ENCODE measurements around the gene BAX.
A peak's percentile ranks its signal among the peaks of the same experiment; 100 is the strongest.

The BAX gene

DNA sequence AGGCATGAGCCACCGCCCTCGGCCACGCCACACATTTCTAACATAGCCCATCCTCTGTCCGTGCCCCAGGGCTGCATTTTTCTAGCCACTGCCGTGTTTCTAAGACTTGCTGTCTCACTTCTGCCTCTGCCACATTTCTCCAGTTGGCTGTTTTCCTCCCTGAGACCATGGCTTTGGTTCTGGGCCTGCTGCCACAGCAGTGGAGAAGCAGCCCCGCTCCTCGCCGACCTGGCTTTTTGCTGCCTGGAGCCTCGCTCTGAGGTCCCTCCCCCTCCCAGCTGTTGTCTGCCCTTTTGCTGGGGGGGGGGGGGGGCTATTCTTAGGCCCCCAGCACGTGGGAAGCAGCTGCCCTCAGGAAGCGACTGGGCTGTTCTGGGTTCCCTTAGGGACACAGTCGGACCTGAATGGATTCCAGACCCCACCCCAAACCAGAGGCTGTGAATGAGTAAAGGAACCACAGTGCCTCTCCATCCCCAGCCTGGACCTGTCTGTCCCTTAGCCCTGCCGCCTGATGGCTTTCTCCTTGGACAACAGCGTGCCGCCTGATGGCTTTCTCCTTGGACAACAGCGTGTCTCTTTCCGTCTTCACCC is 35.1 kb downstream of the BAX start:
- H3K36me3 Mint-ChIP-seq (ENCODE audit: insufficient read depth): peaks cover 19% of the 10 kb centered on the region
- H3K9me3 Mint-ChIP-seq: no peaks in the 10 kb centered on the region
- ATAC-seq (replicated peaks) (no peak), DNase-seq (no peak)
- H3K4me3 Mint-ChIP-seq: no peak overlapping the region
- peaks cover 25 to 31% of the 10 kb centered on the region in 2 donors for H3K4me1 Mint-ChIP-seq (ENCODE audit: low read depth in 2 of 2)
- H3K27ac Mint-ChIP-seq: peak overlapping the region in 1 of 2 donors; percentile 96
- no peaks in the 10 kb centered on the region for H3K27me3 Mint-ChIP-seq

DNA sequence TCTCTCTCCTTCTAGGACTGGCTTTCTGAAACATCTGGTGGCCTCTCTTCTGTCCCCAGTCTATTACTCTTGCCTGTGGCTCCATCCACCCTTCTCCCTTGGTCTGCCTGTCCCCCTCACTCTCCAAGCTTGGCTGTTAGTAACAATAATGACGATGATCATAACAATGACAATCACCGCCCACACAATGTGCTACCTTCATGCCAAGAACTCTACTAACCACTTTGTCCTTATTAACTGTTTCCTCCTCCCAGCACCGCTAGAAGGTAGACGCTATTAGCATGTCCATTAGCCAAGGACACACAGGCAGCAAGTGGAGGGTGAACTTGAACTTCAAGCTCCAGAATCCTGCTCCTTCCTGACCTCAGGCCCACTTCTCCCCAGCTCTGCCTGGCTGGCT is 35.7 kb downstream of the BAX start:
- H3K27ac Mint-ChIP-seq: peak overlapping the region; percentile 32 to 96
- no peak for DNase-seq

DNA sequence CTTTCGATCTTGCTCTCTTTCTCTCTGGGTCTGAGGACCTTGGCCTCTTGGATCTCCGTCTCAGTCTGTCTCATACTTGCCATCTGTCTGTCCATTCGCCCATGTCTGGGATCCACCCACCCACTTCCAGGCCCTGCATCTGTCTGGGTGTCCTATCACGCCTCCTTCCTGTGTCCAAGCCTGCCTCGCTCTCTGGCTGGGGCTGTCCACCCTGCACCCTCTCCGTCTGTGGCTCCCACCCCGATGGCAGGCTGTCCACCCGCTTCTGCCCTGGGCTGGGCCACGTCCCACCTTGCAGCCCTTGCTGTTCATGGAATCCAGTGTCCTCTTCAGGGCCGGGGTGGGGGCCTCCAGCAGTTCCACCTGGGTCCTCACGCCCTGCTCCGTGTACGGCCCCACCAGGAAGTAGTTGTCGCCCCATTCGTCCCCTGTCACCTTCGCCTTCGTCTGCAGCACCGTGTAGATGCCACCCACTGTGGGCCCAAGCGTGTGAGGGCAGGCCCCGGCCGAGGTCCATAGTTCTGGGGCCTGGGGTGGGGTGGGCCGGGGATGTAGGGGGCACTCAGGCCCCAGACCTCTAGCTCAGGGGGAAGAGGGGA is 36.4 kb downstream of the BAX start:
- H3K27me3 Mint-ChIP-seq: no peaks in the 10 kb centered on the region
- DNase-seq: no peak
- H3K36me3 Mint-ChIP-seq (ENCODE audit: insufficient read depth): peaks cover 19% of the 10 kb centered on the region
- H3K4me1 Mint-ChIP-seq (ENCODE audit: low read depth in 2 of 2): peaks cover 31 to 38% of the 10 kb centered on the region in 2 donors
- H3K27ac Mint-ChIP-seq: peak overlapping the region; percentile 32 to 96
- H3K9me3 Mint-ChIP-seq: no peaks in the 10 kb centered on the region
- H3K4me3 Mint-ChIP-seq: peak overlapping the region in 1 of 2 donors; percentile 95
- ATAC-seq (replicated peaks): no peak

More for the DNA sequence above, 35.7 kb downstream of the BAX start:
- no peak for ATAC-seq (replicated peaks)
- Mint-ChIP-seq H3K9me3 (no peaks in the 10 kb centered on the region), H3K36me3 (ENCODE audit: insufficient read depth) (peaks cover 19% of the 10 kb centered on the region), H3K4me3 (no peak overlapping the region), H3K27me3 (no peaks in the 10 kb centered on the region), H3K4me1 (ENCODE audit: low read depth in 2 of 2) (peaks cover 31 to 37% of the 10 kb centered on the region in 2 donors)

DNA sequence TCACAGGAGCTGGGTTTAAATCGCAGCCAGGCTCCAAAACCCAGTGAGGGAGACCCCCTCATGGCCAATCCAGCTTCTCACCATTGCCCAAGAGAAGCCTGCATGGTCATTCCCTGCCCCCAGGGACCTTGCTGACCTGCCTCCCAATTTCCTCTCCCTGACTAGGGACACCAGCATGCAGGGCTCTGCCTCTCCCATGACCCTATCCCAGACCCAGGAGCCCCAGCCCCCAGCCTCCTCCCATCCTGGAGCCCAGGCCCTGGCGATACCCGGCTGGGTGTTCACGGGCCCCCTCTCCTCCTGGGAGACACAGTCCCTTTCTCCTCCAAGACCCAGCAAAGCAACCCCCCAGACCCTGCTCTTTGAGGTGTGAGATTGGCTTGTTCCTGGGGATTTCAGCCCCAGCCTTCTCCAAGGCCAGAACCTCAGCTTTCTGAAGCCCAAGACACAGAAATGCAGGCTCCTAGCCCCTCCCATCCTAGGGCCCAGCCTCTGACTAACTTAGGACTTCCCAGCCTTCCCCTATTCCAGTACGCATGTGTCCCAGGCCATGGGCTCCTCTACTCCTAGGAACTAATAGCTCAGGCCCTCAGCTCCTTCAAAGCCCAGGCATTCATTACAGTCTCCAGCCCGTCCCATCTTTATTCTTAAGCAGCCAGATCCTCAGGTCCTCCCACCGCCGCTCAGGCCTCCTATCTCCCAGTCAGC is 37.4 kb downstream of the BAX start:
- ATAC-seq (replicated peaks) (no peak), DNase-seq (no peak)
- peak overlapping the region; percentile 91 to 95 for H3K4me3 Mint-ChIP-seq
- H3K9me3 Mint-ChIP-seq: no peaks in the 10 kb centered on the region
- H3K27me3 Mint-ChIP-seq: no peaks in the 10 kb centered on the region
- H3K4me1 Mint-ChIP-seq (ENCODE audit: low read depth in 2 of 2): peaks cover 31 to 38% of the 10 kb centered on the region in 2 donors
- peaks cover 19% of the 10 kb centered on the region for H3K36me3 Mint-ChIP-seq (ENCODE audit: insufficient read depth)
- peak overlapping the region; percentile 91 to 96 for H3K27ac Mint-ChIP-seq

DNA sequence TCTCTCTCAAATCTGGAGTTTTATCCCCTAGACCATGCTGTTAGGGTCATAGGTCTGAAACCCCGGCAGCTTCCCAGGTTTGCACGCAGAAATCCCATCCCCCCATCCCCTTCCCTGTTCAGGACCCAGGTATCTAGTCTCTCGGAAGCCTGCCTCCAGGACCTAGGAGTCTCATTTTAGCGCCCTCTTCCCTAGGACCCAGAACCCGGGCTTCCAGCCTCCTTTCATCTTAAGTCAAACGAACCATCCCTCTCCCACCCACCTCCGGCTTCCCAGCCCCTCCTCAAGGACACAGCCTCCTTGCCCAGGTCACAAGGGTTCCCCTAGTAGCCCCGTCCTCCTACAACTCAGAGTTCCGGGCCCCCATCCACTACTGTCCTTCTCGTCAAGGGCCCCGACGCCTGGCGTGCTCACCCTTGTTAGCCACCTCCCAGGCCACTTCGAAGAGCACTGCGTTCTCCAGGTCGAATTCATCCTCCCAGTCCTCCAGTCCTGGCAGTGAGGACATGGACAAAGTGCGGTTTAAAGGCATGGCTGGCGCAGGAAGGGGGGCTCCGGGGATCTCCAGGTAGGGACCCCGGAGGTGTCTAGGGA is 38.0 kb downstream of the BAX start:
- Mint-ChIP-seq H3K27me3 (no peaks in the 10 kb centered on the region), H3K4me3 (peak overlapping the region; percentile 91 to 95), H3K4me1 (ENCODE audit: low read depth in 2 of 2) (peaks cover 31 to 39% of the 10 kb centered on the region in 2 donors), H3K27ac (peak overlapping the region; percentile 91 to 96), H3K9me3 (no peaks in the 10 kb centered on the region), H3K36me3 (ENCODE audit: insufficient read depth) (peaks cover 19% of the 10 kb centered on the region)
- no peak for ATAC-seq (replicated peaks)
- DNase-seq: no peak

DNA sequence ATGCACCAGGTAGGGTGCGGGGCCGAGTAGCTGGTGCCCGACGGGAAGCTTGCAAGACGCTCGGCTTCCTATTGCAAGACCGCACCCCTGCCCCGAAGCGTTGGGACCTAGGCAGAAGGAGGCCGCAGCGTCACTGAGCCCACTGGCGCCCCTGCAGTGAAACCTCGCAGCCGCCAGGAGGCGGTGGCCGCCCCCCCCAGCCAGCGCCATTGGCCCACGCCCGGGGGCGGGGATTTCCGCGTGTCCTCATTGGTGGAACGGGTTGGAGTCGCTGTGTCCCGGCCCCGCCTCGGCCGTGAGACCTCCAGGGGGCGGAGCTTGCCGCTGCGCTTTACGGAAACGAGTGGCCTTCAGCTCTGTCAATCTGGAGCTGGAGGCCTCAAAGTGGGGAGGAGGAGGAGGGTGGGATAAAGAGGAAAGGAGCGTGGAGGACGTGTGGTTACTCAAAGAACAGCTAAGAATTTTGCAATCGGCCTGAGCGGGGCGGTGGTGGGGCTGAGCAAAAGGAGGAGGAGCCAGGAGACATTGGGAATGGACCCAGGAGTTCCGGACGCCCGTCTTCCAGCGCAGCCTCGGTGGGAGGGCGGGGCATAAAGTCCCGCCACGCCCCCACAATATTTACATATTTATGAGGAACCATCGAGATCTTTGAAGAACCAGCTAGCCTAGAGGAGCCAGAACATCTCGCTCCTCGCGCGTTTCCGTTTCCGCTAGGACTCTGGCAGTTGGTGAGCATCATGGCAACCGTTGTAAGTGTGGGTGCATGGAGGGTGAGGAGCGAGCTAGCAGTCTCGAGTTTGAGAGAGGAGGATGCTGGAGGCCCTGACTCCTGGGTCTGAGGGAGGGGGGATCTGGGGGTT is 38.7 kb downstream of the BAX start, which contains the start of the genes GYS1 and RUVBL2:
Gene GYS1 (minus strand): TSS at position 135 of the 860 bp plus-strand sequence. CDS start 197 bp downstream, outside the sequence.
Gene RUVBL2 (plus strand): TSS at position 713 of the 860 bp plus-strand sequence. CDS start 25 bp downstream, at position 738.
- H3K36me3 Mint-ChIP-seq (ENCODE audit: insufficient read depth): peaks cover 19% of the 10 kb centered on the region
- DNase-seq: peak; percentile 97 to 99 (median 99)
- peak within 1 kb of the TSS; percentile 91 to 96 for H3K27ac Mint-ChIP-seq
- H3K27me3 Mint-ChIP-seq: no peaks in the 10 kb centered on the region
- peak; percentile 89 for ATAC-seq (replicated peaks)
- peak within 1 kb of the TSS; percentile 91 to 95 for H3K4me3 Mint-ChIP-seq
- H3K9me3 Mint-ChIP-seq: no peaks in the 10 kb centered on the region
- H3K4me1 Mint-ChIP-seq (ENCODE audit: low read depth in 2 of 2): peaks cover 28 to 45% of the 10 kb centered on the region in 2 donors

DNA sequence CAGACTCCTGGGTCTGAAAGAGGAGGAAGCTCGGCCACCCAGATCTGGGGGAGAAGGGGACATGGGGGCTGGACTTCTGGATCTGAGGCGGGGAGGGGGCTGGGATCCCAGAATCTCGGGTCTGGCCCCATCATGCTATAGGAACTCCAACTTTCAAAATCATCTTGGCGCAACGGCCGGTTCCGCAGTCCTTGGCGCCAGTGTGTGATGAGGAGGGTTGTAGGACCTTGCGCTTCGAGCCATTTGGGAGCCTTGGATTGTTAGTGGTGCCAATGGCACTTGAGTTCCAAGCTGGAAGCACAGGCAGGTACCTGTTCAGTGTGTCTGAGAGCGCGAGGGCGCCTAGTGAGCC is 39.3 kb downstream of the BAX start:
- DNase-seq: no peak
- Mint-ChIP-seq H3K36me3 (ENCODE audit: insufficient read depth) (peaks cover 18% of the 10 kb centered on the region), H3K27ac (peak overlapping the region; percentile 91 to 96), H3K9me3 (no peaks in the 10 kb centered on the region), H3K4me3 (peak overlapping the region; percentile 91 to 95), H3K4me1 (ENCODE audit: low read depth in 2 of 2) (peaks cover 28 to 45% of the 10 kb centered on the region in 2 donors), H3K27me3 (no peaks in the 10 kb centered on the region)
- ATAC-seq (replicated peaks): no peak

DNA sequence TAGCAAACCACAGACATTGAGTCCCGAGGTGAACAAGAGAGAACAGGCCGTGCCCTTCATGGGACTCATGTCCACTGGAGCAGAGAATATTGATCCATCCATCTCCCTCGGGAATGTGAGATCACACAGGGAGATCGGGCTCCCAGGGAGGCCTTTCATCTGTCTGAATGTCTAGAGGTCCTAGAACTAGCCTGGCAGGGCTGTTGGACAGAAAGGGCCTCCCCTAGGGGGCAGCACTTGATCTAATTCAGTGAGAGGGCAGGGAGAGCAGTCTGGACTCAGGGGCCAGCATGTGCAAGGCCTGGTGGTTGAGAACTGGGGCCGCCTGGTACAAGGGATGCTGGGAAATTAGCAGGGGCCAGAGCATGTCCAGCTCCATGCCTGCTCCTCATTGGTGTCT is 43.3 kb downstream of the BAX start:
- H3K9me3 Mint-ChIP-seq: no peaks in the 10 kb centered on the region
- H3K27me3 Mint-ChIP-seq: no peaks in the 10 kb centered on the region
- peaks cover 20% of the 10 kb centered on the region for H3K36me3 Mint-ChIP-seq (ENCODE audit: insufficient read depth)
- ATAC-seq (replicated peaks): no peak
- H3K4me1 Mint-ChIP-seq (ENCODE audit: low read depth in 2 of 2): peaks cover 23 to 26% of the 10 kb centered on the region in 2 donors
- DNase-seq: peak; percentile 29 to 54 (median 40)
- H3K27ac Mint-ChIP-seq: peak overlapping the region in 1 of 2 donors; percentile 49
- no peak overlapping the region for H3K4me3 Mint-ChIP-seq

DNA sequence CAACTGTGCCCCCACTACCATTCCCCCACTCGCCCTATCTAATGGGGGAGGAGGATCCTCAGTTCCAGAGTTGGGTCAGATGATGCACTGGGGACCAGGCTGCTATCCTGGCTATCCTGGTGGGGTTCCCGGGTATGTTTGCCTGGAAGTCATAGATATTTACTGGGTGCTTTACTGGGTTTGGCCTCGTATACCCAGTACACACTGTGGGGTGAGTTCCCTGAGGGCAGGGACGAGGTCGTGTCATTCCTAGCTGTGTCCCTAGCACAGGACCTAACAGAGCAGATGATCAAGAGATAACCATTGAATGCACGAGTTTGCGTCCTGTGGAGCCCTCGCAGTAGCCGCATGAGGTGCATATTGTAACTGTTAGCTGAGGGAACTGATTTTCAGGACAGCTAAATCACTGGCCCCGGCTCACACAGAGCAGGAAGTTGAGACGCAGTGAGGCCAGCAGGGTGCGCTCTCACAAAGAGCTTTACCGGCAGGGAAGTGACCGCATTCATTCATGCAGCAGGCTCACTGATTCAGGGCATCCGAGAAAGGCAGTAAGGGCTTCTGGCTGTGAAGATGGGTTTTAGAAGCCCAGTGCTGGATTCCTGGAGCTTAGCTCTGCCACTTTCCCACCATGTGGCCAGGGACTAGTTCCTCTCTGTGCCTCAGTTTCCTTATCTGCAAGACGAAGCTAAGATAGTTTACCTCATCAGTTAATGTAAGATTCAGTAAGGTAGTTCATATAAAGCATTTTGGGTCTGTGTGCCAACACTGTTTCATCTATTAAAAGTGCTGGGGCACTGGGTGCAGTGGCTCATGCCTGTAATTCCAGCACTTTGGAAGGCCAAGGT is 45.0 kb downstream of the BAX start:
- H3K27me3 Mint-ChIP-seq: no peaks in the 10 kb centered on the region
- no peaks in the 10 kb centered on the region for H3K9me3 Mint-ChIP-seq
- H3K4me1 Mint-ChIP-seq (ENCODE audit: low read depth in 2 of 2): peaks cover 14 to 17% of the 10 kb centered on the region in 2 donors
- peak; percentile 56 to 59 (median 59) for DNase-seq
- peaks cover 25% of the 10 kb centered on the region for H3K36me3 Mint-ChIP-seq (ENCODE audit: insufficient read depth)
- H3K4me3 Mint-ChIP-seq: no peak overlapping the region
- peak; percentile 91 for ATAC-seq (replicated peaks)
- no peak overlapping the region for H3K27ac Mint-ChIP-seq

DNA sequence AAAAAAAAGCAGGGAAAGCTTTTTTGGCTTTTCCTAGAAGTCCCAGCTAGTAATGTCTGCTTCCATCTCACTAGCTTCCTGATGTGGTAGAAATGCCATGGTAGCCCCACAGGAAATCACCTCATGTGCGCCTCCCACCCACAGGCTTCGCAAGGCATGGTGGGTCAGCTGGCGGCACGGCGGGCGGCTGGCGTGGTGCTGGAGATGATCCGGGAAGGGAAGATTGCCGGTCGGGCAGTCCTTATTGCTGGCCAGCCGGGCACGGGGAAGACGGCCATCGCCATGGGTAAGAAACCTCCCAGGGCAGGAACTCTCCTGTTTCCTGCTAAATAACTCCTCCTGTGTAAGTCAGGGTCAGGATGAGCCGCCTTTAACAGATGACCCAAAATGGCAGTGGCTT is 49.5 kb downstream of the BAX start:
- ATAC-seq (replicated peaks) (no peak), DNase-seq (no peak)
- Mint-ChIP-seq H3K27ac (no peak overlapping the region), H3K4me3 (no peak overlapping the region), H3K4me1 (ENCODE audit: low read depth in 2 of 2) (peaks cover 3 to 7% of the 10 kb centered on the region in 2 donors), H3K36me3 (ENCODE audit: insufficient read depth) (peaks cover 33% of the 10 kb centered on the region), H3K9me3 (no peaks in the 10 kb centered on the region), H3K27me3 (no peaks in the 10 kb centered on the region)

DNA sequence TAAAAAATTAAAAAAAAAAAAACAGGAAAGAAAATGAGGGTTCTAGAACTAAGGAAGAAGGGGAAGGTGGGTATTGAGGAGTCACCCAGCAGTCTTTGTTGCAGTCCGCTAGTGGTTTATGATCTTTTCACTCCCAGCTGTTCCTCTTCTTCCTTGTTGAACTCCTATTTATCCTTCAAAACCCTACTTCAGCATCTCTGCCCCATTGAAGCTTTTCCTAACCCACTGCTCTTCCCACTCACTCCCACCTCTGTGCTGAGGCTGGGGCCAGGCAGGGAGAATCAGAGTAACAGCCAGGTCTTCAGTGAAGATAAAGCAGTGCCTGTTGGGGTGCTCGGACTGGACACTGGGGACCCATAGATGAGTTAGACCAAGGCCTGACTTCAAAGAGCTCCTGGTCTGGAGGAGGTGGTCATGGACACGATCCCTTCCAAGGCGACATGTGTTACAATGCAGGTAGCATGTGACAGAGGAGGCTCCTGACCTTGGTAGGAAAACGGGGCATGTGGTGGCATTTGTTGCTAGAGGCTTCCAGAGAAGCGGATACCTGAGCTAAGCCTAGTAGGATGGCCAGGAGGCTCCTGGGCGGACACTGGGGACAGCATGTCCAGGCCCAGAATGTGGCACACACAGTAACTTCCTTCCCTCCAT is 50.4 kb downstream of the BAX start:
- ATAC-seq (replicated peaks) (no peak), DNase-seq (no peak)
- no peaks in the 10 kb centered on the region for H3K27me3 Mint-ChIP-seq
- peaks cover 38% of the 10 kb centered on the region for H3K36me3 Mint-ChIP-seq (ENCODE audit: insufficient read depth)
- no peak overlapping the region for H3K27ac Mint-ChIP-seq
- H3K4me3 Mint-ChIP-seq: no peak overlapping the region
- no peaks in the 10 kb centered on the region for H3K4me1 Mint-ChIP-seq (ENCODE audit: low read depth in 2 of 2)
- no peaks in the 10 kb centered on the region for H3K9me3 Mint-ChIP-seq

DNA sequence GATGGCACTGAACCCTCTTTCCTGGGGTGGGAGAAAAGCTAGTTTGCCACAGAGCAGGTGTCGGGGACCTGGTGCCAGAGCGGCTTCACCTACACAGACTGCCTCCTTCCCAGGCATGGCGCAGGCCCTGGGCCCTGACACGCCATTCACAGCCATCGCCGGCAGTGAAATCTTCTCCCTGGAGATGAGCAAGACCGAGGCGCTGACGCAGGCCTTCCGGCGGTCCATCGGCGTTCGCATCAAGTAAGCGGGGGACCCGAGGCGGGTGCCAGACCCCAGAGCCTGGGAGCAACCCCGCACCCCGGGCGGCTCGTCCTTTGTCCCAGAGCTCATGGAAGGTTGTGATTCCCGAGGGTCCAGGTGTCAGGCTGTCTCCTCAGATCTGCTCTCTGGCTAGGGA is 52.2 kb downstream of the BAX start:
- H3K9me3 Mint-ChIP-seq: no peaks in the 10 kb centered on the region
- H3K4me1 Mint-ChIP-seq (ENCODE audit: low read depth in 2 of 2): no peaks in the 10 kb centered on the region
- no peak for ATAC-seq (replicated peaks)
- H3K36me3 Mint-ChIP-seq (ENCODE audit: insufficient read depth): peaks cover 43% of the 10 kb centered on the region
- no peak overlapping the region for H3K4me3 Mint-ChIP-seq
- H3K27ac Mint-ChIP-seq: no peak overlapping the region
- no peaks in the 10 kb centered on the region for H3K27me3 Mint-ChIP-seq
- DNase-seq: no peak
